CD14-positive monocyte (primary cell): ENCODE measurements around the gene ANKRD34C. TPM values are rescaled to one million over a fixed set of nuclear protein-coding genes. Genes with fewer than 3 reads are reported as not detected.

Experiments used
- DNase-seq, 3 donors: peaks; one replicate each; pipeline ENCODE4 v3.0.0-alpha.2; 2011 to 2022
- H2AFZ ChIP-seq: 2 replicates; pipeline ENCODE4 v1.6.0; 2012; ENCODE audit warnings: mild to moderate bottlenecking, low read depth, low read length, inconsistent platforms; ENCODE audit not compliant: insufficient read depth, poor library complexity, severe bottlenecking
- H3K27ac ChIP-seq, 2 donors: 1 replicate in 1 of 2; 2 replicates in 1 of 2; pipeline ENCODE4 v1.5.1; 2012 to 2013; ENCODE audit warnings: low read length in 2 of 2, control low read depth in 1 of 2, inconsistent platforms in 1 of 2, low read depth in 1 of 2, mild to moderate bottlenecking in 1 of 2
- H3K27me3 ChIP-seq, 2 donors: one replicate each; pipeline versions ENCODE4 v1.6.0 to v1.6.1; 2011 to 2013; ENCODE audit warnings: low read length in 2 of 2; ENCODE audit not compliant: control insufficient read depth in 2 of 2, insufficient read depth in 2 of 2
- H3K36me3 ChIP-seq, 2 donors: replicated peaks in 1 of 2; 1 replicate in 1 of 2; 2 replicates in 1 of 2; pipeline versions ENCODE4 v1.5.1 to v1.6.1; 2012 to 2013; ENCODE audit warnings: low read length in 2 of 2, control low read depth in 1 of 2, inconsistent platforms in 1 of 2, mild to moderate bottlenecking in 1 of 2; ENCODE audit not compliant: insufficient read depth in 2 of 2, control insufficient read depth in 1 of 2
- H3K4me1 ChIP-seq, 2 donors: 1 replicate in 1 of 2; 2 replicates in 1 of 2; pipeline versions ENCODE4 v1.5.1 to v1.6.1; 2012 to 2013; ENCODE audit warnings: low read length in 2 of 2, control low read depth in 1 of 2, inconsistent platforms in 1 of 2, mild to moderate bottlenecking in 1 of 2, moderate library complexity in 1 of 2; ENCODE audit not compliant: insufficient read depth in 2 of 2, control insufficient read depth in 1 of 2
- H3K4me2 ChIP-seq: replicated peaks from 2 replicates; pipeline ENCODE3; 2012; ENCODE audit warnings: low read length, moderate library complexity, mild to moderate bottlenecking; ENCODE audit not compliant: poor library complexity, severe bottlenecking; ENCODE audit errors: extremely low read depth
- H3K4me3 ChIP-seq, 3 experiments: fragments of 200-600 bp in 1 of 3; sonication (generic) in 1 of 3; replicated peaks in 1 of 3; 1 replicate in 2 of 3; 2 replicates in 1 of 3; pipeline ENCODE4 v1.5.1; 2011 to 2013; ENCODE audit warnings: low read length in 3 of 3, mild to moderate bottlenecking in 3 of 3, control low read depth in 2 of 3, low read depth in 2 of 3, inconsistent platforms in 1 of 3, moderate library complexity in 1 of 3
- H3K79me2 ChIP-seq: 2 replicates; pipeline ENCODE4 v1.6.0; 2012; ENCODE audit warnings: mild to moderate bottlenecking, control low read depth, inconsistent platforms, low read length, moderate library complexity; ENCODE audit not compliant: insufficient read depth
- H3K9ac ChIP-seq: 2 replicates; pipeline ENCODE4 v1.6.0; 2017; ENCODE audit warnings: low read length, mild to moderate bottlenecking; ENCODE audit not compliant: insufficient read depth, poor library complexity, severe bottlenecking
- H3K9me3 ChIP-seq, 2 donors: replicated peaks in 1 of 2; 1 replicate in 1 of 2; 2 replicates in 1 of 2; pipeline versions ENCODE4 v1.5.1 to v1.6.1; 2012 to 2013; ENCODE audit warnings: low read length in 2 of 2, control low read depth in 1 of 2; ENCODE audit not compliant: control insufficient read depth in 1 of 2, insufficient read depth in 1 of 2
- H4K20me1 ChIP-seq: 2 replicates; pipeline ENCODE4 v1.6.0; 2012; ENCODE audit warnings: mild to moderate bottlenecking, low read length, control low read depth, moderate library complexity; ENCODE audit not compliant: insufficient read depth
- H3K27ac Mint-ChIP-seq, 7 donors: one replicate each; pipeline ENCODE4 v1.8.0; 2020; ENCODE audit warnings: mild to moderate bottlenecking in 7 of 7, mixed read lengths in 7 of 7, moderate library complexity in 6 of 7, inconsistent platforms in 2 of 7
- H3K27me3 Mint-ChIP-seq, 3 donors: one replicate each; pipeline ENCODE4 v1.8.0; 2021 to 2022; ENCODE audit warnings: low read depth in 3 of 3, mild to moderate bottlenecking in 3 of 3, mixed read lengths in 3 of 3, moderate library complexity in 3 of 3, inconsistent platforms in 1 of 3
- H3K36me3 Mint-ChIP-seq, 2 donors: one replicate each; pipeline ENCODE4 v1.8.0; 2020; ENCODE audit warnings: mixed read lengths in 2 of 2, inconsistent platforms in 1 of 2, mild to moderate bottlenecking in 1 of 2
- H3K4me1 Mint-ChIP-seq: one replicate; pipeline ENCODE4 v1.8.0; 2020; ENCODE audit warnings: mild to moderate bottlenecking, mixed read lengths
- H3K4me3 Mint-ChIP-seq, 2 donors: one replicate each; pipeline ENCODE4 v1.8.0; 2020; ENCODE audit warnings: mild to moderate bottlenecking in 2 of 2, mixed read lengths in 2 of 2, moderate library complexity in 1 of 2
- H3K9me3 Mint-ChIP-seq, 7 donors: one replicate each; pipeline ENCODE4 v1.8.0; 2020 to 2022; ENCODE audit warnings: mixed read lengths in 7 of 7, mild to moderate bottlenecking in 6 of 7, moderate library complexity in 6 of 7, inconsistent platforms in 2 of 7
- CTCF ChIP-seq: fragments of 200-600 bp; IDR thresholded peaks from one replicate; pipeline ENCODE4 v1.8.0; 2022; ENCODE audit warnings: antibody characterized with exemption, mild to moderate bottlenecking
- WGBS: methylation state at CpG from one replicate; pipeline ENCODE4 v1.1.5; 2013; ENCODE audit warnings: missing lambda C conversion rate; ENCODE audit not compliant: insufficient coverage; 5-methylcytosine and 5-hydroxymethylcytosine counted together
- intact Hi-C, 2 donors: fragments of 100-400 bp; cut with micrococcal nuclease; formaldehyde crosslinking; loops; one replicate each; pipeline versions ENCODE4 v1.15.0 to v1.15.1; 2023
- polyA plus RNA-seq, 3 donors: library from polyadenylated mRNA; depleted of rRNA in 1 of 3; unstranded in 2 of 3; stranded (reverse) in 1 of 3; fragments of 300-500 nt in 2 of 3; fragments of >200 nt in 1 of 3; fragmentation: Illumina TruSeq in 2 of 3; gene quantifications; 1 replicate in 2 of 3; 2 replicates in 1 of 3; pipeline ENCODE4 v1.2.3, GENCODE V29; 2012 to 2021

Gene ANKRD34C
- polyA plus RNA-seq, 3 donors = not detected

- peaks cover 8 to 28% (median 11%) of the 10 kb centered on the region in 3 donors for H3K27me3 Mint-ChIP-seq
- H3K4me3 Mint-ChIP-seq = no peak overlapping the region
- no peaks in the 10 kb centered on the region for H3K9me3 ChIP-seq
- H3K4me3 ChIP-seq = no peak overlapping the region
- DNase-seq = no peak
- TF ChIP-seq CTCF = no peak
- H3K27me3 ChIP-seq = peaks cover 24 to 37% of the 10 kb centered on the region in 2 donors
- H3K36me3 Mint-ChIP-seq = no peaks in the 10 kb centered on the region
- no peaks in the 10 kb centered on the region for H3K4me1 ChIP-seq
- WGBS = no CpG with 5 or more reads among the region's 4 CpGs
- intact Hi-C loops = no loop called here
- H3K4me1 Mint-ChIP-seq = no peaks in the 10 kb centered on the region
- no peak overlapping the region for H2AFZ ChIP-seq
- H3K27ac ChIP-seq = no peak overlapping the region
- H3K79me2 ChIP-seq = no peaks in the 10 kb centered on the region
- no peaks in the 10 kb centered on the region for H3K36me3 ChIP-seq
- peaks cover 0 to 3% (median 0%) of the 10 kb centered on the region in 7 donors for H3K9me3 Mint-ChIP-seq
- H4K20me1 ChIP-seq = no peaks in the 10 kb centered on the region
- no peak overlapping the region for H3K27ac Mint-ChIP-seq
- H3K9ac ChIP-seq = no peak overlapping the region
- no peak overlapping the region for H3K4me2 ChIP-seq
Observed at GRCh38 chr15:79296583-79296982, 14.1 kb downstream of the ANKRD34C start.

- no peak for TF ChIP-seq CTCF
- Histone ChIP-seq H4K20me1 (no peaks in the 10 kb centered on the region), H3K4me1 (no peaks in the 10 kb centered on the region), H3K9ac (no peak overlapping the region), H3K9me3 (no peaks in the 10 kb centered on the region), H3K36me3 (no peaks in the 10 kb centered on the region), H3K27ac (no peak overlapping the region), H2AFZ (no peak overlapping the region), H3K27me3 (peaks cover 31 to 53% of the 10 kb centered on the region in 2 donors), H3K4me3 (no peak overlapping the region), H3K79me2 (no peaks in the 10 kb centered on the region), H3K4me2 (no peak overlapping the region)
- DNase-seq = no peak
- Mint-ChIP-seq H3K4me1 (no peaks in the 10 kb centered on the region), H3K27me3 (peaks cover 20 to 39% (median 21%) of the 10 kb centered on the region in 3 donors), H3K36me3 (no peaks in the 10 kb centered on the region), H3K4me3 (no peak overlapping the region), H3K27ac (no peak overlapping the region), H3K9me3 (peaks cover 0 to 3% (median 0%) of the 10 kb centered on the region in 7 donors)
- WGBS = 100% methylated on average over 1 of the region's 7 CpGs
- intact Hi-C loops = no loop called here
Observed at GRCh38 chr15:79299126-79299840, 16.8 kb downstream of the ANKRD34C start.
